HT1080 (cell line): ENCODE results near the gene SUGP1. TPM values are rescaled to one million over a fixed set of nuclear protein-coding genes. Genes with fewer than 3 reads are reported as not detected.

Experiments used
- DNase-seq: peaks from one replicate; pipeline ENCODE4 v3.0.0-alpha.2; 2015; ENCODE audit warnings: low read depth
- small RNA-seq: library from RNA; depleted of rRNA; stranded (forward); fragments of <200 nt; gene quantifications from one replicate; pipeline ENCODE3, GENCODE V24; 2014
- total RNA-seq: library from RNA; depleted of rRNA; stranded (reverse); fragments of >200 nt; shearing (Covaris generic); gene quantifications from 2 replicates; pipeline ENCODE4 v1.2.3, GENCODE V29; 2014; rRNA removed

The SUGP1 gene
- total RNA-seq, 1 experiment from 2014 or later: 55.4 TPM

GRCh38 chr19:19236173-19236572 lies 84.1 kb downstream of the SUGP1 start:
- no peak for DNase-seq

GRCh38 chr19:19234220-19234816 lies 86.0 kb downstream of the SUGP1 start:
- no peak for DNase-seq

- no peak for DNase-seq
These were observed 88.0 kb downstream of the SUGP1 start for GRCh38 chr19:19232261-19232721.

GRCh38 chr19:19230999-19231398 lies 89.3 kb downstream of the SUGP1 start:
- DNase-seq: no peak

- no peak for DNase-seq
These were observed 90.6 kb downstream of the SUGP1 start for GRCh38 chr19:19229701-19230100.

- DNase-seq: no peak
These were observed 93.1 kb downstream of the SUGP1 start for GRCh38 chr19:19227217-19227616.

- DNase-seq: no peak
These were observed 93.6 kb downstream of the SUGP1 start for GRCh38 chr19:19226663-19227062.

GRCh38 chr19:19226204-19226603 lies 94.1 kb downstream of the SUGP1 start:
- DNase-seq: no peak

Small RNAs within 50 kb of the gene (small RNA-seq; reads per million reads assigned to genes)
- gene RNU6-1028P: not detected

Other genes with a start within 250 kb of the SUGP1 start
- 25.4 and 46.4 TPM in 2 replicates for gene TMEM161A, start 182.0 kb downstream of the SUGP1 start, total RNA-seq
- not detected in 2 replicates for gene MEF2B, start 150.2 kb downstream of the SUGP1 start, total RNA-seq
- 34.6 and 44.1 TPM in 2 replicates for gene BORCS8, start 128.4 kb downstream of the SUGP1 start, total RNA-seq
- 80.2 and 103 TPM in 2 replicates for gene RFXANK, start 128.3 kb downstream of the SUGP1 start, total RNA-seq
- 25.4 and 27.3 TPM in 2 replicates for gene NR2C2AP, start 117.1 kb downstream of the SUGP1 start, total RNA-seq
- 0.03 TPM in 1 of 2 replicates, not detected in the other for gene NCAN, start 108.6 kb downstream of the SUGP1 start, total RNA-seq
- gene TM6SF2, start 47.2 kb downstream of the SUGP1 start, total RNA-seq: 0.11 TPM in 1 of 2 replicates, not detected in the other
- 23.8 and 35.3 TPM in 2 replicates for gene MAU2, start 320 bp upstream of the SUGP1 start, total RNA-seq
- 92.7 and 121 TPM in 2 replicates for gene GATAD2A, start 85.2 kb upstream of the SUGP1 start, total RNA-seq
- gene TSSK6, start 195.0 kb upstream of the SUGP1 start, total RNA-seq: 1.1 and 1.4 TPM in 2 replicates
- 142 and 227 TPM in 2 replicates for gene NDUFA13, start 195.7 kb upstream of the SUGP1 start, total RNA-seq
- gene YJEFN3, start 208.4 kb upstream of the SUGP1 start, total RNA-seq: 0.90 and 1.6 TPM in 2 replicates
- 0.10 TPM in 1 of 2 replicates, not detected in the other for gene CILP2, start 217.8 kb upstream of the SUGP1 start, total RNA-seq